B cell (primary cell): ENCODE results near the gene MOB3B. TPM values are rescaled to one million over a fixed set of nuclear protein-coding genes. Genes with fewer than 3 reads are reported as not detected.

Experiments used
- ATAC-seq: fragments of 200-7000 bp; cut with Tn5 transposase; one replicate; pipeline ENCODE4 v1.10.0; 2021; ENCODE audit warnings: low read depth, mild to moderate bottlenecking, moderate number of reproducible peaks, moderate library complexity
- CTCF ChIA-PET: fragments of 350-600 bp; sonication (Branson Sonifier 250); formaldehyde crosslinking; loops from one replicate; lab custom pipeline; 2021; ENCODE audit warnings: antibody characterized with exemption, inconsistent platforms; lab: Charles Lee
- POLR2A ChIA-PET: fragments of 350-600 bp; sonication (Branson Sonifier 250); formaldehyde crosslinking; loops from one replicate; lab custom pipeline; 2021; ENCODE audit warnings: antibody characterized with exemption; lab: Charles Lee
- DNase-seq: peaks from one replicate; pipeline ENCODE4 v3.0.0; 2013
- H2AFZ ChIP-seq: 2 replicates; pipeline ENCODE4 v1.6.1; 2012; ENCODE audit warnings: mild to moderate bottlenecking, low read depth, low read length; ENCODE audit not compliant: insufficient read depth, poor library complexity, severe bottlenecking
- H3K27ac ChIP-seq, 2 donors: 1 replicate in 1 of 2; 2 replicates in 1 of 2; pipeline ENCODE4 v1.5.1; 2012 to 2013; ENCODE audit warnings: low read length in 2 of 2, mild to moderate bottlenecking in 2 of 2, moderate library complexity in 1 of 2
- H3K27me3 ChIP-seq, 4 experiments: fragments of 200-600 bp in 1 of 4; sonication (generic) in 1 of 4; replicated peaks in 1 of 4; 1 replicate in 2 of 4; 2 replicates in 2 of 4; pipeline versions ENCODE4 v1.6.1 to v1.7.0; 2013 to 2016; ENCODE audit warnings: low read length in 3 of 4, mild to moderate bottlenecking in 2 of 4, mixed read lengths in 1 of 4, moderate library complexity in 1 of 4; ENCODE audit not compliant: insufficient read depth in 4 of 4, control insufficient read depth in 3 of 4; ENCODE audit errors: control extremely low read depth in 1 of 4
- H3K36me3 ChIP-seq, 2 experiments: replicated peaks in 1 of 2; 1 replicate in 1 of 2; 2 replicates in 1 of 2; pipeline versions ENCODE4 v1.6.1 to v1.7.1; 2013; ENCODE audit warnings: low read length in 1 of 2; ENCODE audit not compliant: insufficient read depth in 2 of 2, control insufficient read depth in 1 of 2; ENCODE audit errors: control extremely low read depth in 1 of 2, extremely low read depth in 1 of 2
- H3K4me1 ChIP-seq, 2 donors: fragments of 200-600 bp in 1 of 2; sonication (generic) in 1 of 2; 1 replicate in 1 of 2; 2 replicates in 1 of 2; pipeline versions ENCODE4 v1.5.1 to v1.6.1; 2013 to 2017; ENCODE audit warnings: low read length in 2 of 2; ENCODE audit not compliant: control insufficient read depth in 2 of 2, insufficient read depth in 2 of 2
- H3K4me2 ChIP-seq: replicated peaks from 2 replicates; pipeline ENCODE3; 2012; ENCODE audit warnings: mild to moderate bottlenecking, low read depth, low read length; ENCODE audit not compliant: poor library complexity, severe bottlenecking
- H3K4me3 ChIP-seq, 5 experiments: fragments of 200-600 bp in 1 of 5; sonication (generic) in 1 of 5; 1 replicate in 3 of 5; 2 replicates in 2 of 5; pipeline versions ENCODE4 v1.5.1 to v1.7.0; 2011 to 2016; ENCODE audit warnings: low read length in 4 of 5, mild to moderate bottlenecking in 4 of 5, low read depth in 2 of 5, control low read depth in 1 of 5, moderate library complexity in 1 of 5; ENCODE audit not compliant: insufficient read depth in 1 of 5; ENCODE audit errors: control extremely low read depth in 1 of 5, extremely low read depth in 1 of 5
- H3K79me2 ChIP-seq: fragments of 200-600 bp; sonication (generic); one replicate; pipeline ENCODE4 v1.6.0; 2016; ENCODE audit warnings: low read length; ENCODE audit not compliant: control insufficient read depth, insufficient read depth
- H3K9ac ChIP-seq: fragments of 200-600 bp; sonication (generic); 2 replicates; pipeline ENCODE4 v1.6.1; 2017; ENCODE audit warnings: mild to moderate bottlenecking, low read length, moderate library complexity
- H3K9me3 ChIP-seq, 3 donors: one replicate each; pipeline versions ENCODE4 v1.6.1 to v1.7.1; 2013; ENCODE audit warnings: low read length in 2 of 3; ENCODE audit not compliant: control insufficient read depth in 2 of 3, insufficient read depth in 1 of 3; ENCODE audit errors: control extremely low read depth in 1 of 3
- H4K20me1 ChIP-seq: 2 replicates; pipeline ENCODE4 v1.6.0; 2012; ENCODE audit warnings: mild to moderate bottlenecking, low read length; ENCODE audit not compliant: insufficient read depth, control insufficient read depth, poor library complexity, severe bottlenecking
- H3K27ac Mint-ChIP-seq: one replicate; pipeline ENCODE4 v1.8.0; 2021; ENCODE audit warnings: mixed read lengths
- H3K27me3 Mint-ChIP-seq: one replicate; pipeline ENCODE4 v1.8.0; 2021; ENCODE audit warnings: mixed read lengths
- H3K4me1 Mint-ChIP-seq: one replicate; pipeline ENCODE4 v1.8.0; 2021; ENCODE audit warnings: mixed read lengths
- H3K4me3 Mint-ChIP-seq: one replicate; pipeline ENCODE4 v1.8.0; 2021; ENCODE audit warnings: mixed read lengths
- H3K9me3 Mint-ChIP-seq: one replicate; pipeline ENCODE4 v1.8.0; 2022; ENCODE audit warnings: mixed read lengths; ENCODE audit not compliant: insufficient read depth
- CTCF ChIP-seq: fragments of 200-600 bp; IDR thresholded peaks from one replicate; pipeline ENCODE4 v1.8.0; 2022; ENCODE audit warnings: antibody characterized with exemption, mild to moderate bottlenecking
- EZH2 ChIP-seq: IDR thresholded peaks from 2 replicates; pipeline ENCODE4 v1.6.1; 2012; ENCODE audit warnings: borderline replicate concordance, low read depth, mild to moderate bottlenecking, moderate library complexity, low read length; ENCODE audit not compliant: insufficient read depth, poor library complexity, severe bottlenecking
- WGBS: methylation state at CpG from one replicate; pipeline ENCODE4 v1.1.5; 2013; ENCODE audit warnings: missing lambda C conversion rate; ENCODE audit not compliant: insufficient coverage; 5-methylcytosine and 5-hydroxymethylcytosine counted together
- intact Hi-C: fragments of 100-400 bp; cut with micrococcal nuclease; formaldehyde crosslinking; loops from one replicate; pipeline ENCODE4 v1.10.0; 2022
- polyA plus RNA-seq: library from polyadenylated mRNA; depleted of rRNA; stranded (reverse); fragments of >200 nt; gene quantifications from 2 replicates; pipeline ENCODE4 v1.2.3, GENCODE V29; 2012
- total RNA-seq, 2 donors: library from RNA; stranded (reverse); fragments of 120-200 nt in 1 of 2; gene quantifications; 1 replicate in 1 of 2; 2 replicates in 1 of 2; pipeline versions ENCODE4 v1.2.3 to v1.2.4, GENCODE V29; 2013 to 2022

MOB3B gene
- total and polyA plus RNA-seq, 2 donors (not counting 1 experiment from before 2014, with no cell fraction given), result 7.3 to 7.9 TPM

- Mint-ChIP-seq H3K4me1 (peaks cover 55% of the 10 kb centered on the region), H3K27ac (no peak overlapping the region), H3K4me3 (no peak overlapping the region), H3K27me3 (no peaks in the 10 kb centered on the region), H3K9me3 (no peaks in the 10 kb centered on the region)
- Histone ChIP-seq H3K4me3 (no peak overlapping the region), H3K4me2 (no peak overlapping the region), H3K79me2 (peaks cover 58% of the 10 kb centered on the region), H3K9ac (no peak overlapping the region), H3K27ac (no peak overlapping the region), H2AFZ (no peak overlapping the region), H3K9me3 (no peaks in the 10 kb centered on the region), H4K20me1 (peaks cover 19% of the 10 kb centered on the region), H3K36me3 (no peaks in the 10 kb centered on the region), H3K27me3 (no peaks in the 10 kb centered on the region), H3K4me1 (peaks cover 35 to 39% of the 10 kb centered on the region in 2 donors)
- ChIA-PET CTCF (interaction anchor here (2.6 kb wide), 1 partner anchor 181 kb away, joined by 16 read pairs; the partner anchor contains the start of gene MOB3B), POLR2A (interaction anchor here (0.7 kb wide), 1 partner anchor 75 kb away, joined by 6 read pairs; no protein-coding TSS in a partner anchor)
- 100% methylated on average over 4 of the region's 5 CpGs for WGBS
- TF ChIP-seq CTCF, result no peak
- TF ChIP-seq EZH2, result no peak
- intact Hi-C loops, result loop anchor here (10.0 kb wide), 1 partner anchor 46 kb away; no protein-coding TSS in a partner anchor
- no peak for DNase-seq
- ATAC-seq, result no peak
These were observed 180.6 kb downstream of the MOB3B start for GRCh38 chr9:27348785-27349697.

GRCh38 chr9:27347889-27348288 lies 181.7 kb downstream of the MOB3B start:
- Histone ChIP-seq H4K20me1 (peaks cover 19% of the 10 kb centered on the region), H3K27ac (no peak overlapping the region), H2AFZ (no peak overlapping the region), H3K4me3 (no peak overlapping the region), H3K9me3 (no peaks in the 10 kb centered on the region), H3K36me3 (no peaks in the 10 kb centered on the region), H3K27me3 (no peaks in the 10 kb centered on the region), H3K4me1 (peaks cover 24 to 27% of the 10 kb centered on the region in 2 donors), H3K4me2 (no peak overlapping the region), H3K79me2 (peaks cover 65% of the 10 kb centered on the region), H3K9ac (no peak overlapping the region)
- Mint-ChIP-seq H3K27me3 (no peaks in the 10 kb centered on the region), H3K4me3 (no peak overlapping the region), H3K27ac (peak overlapping the region; percentile 0), H3K9me3 (no peaks in the 10 kb centered on the region), H3K4me1 (peaks cover 43% of the 10 kb centered on the region)
- ChIA-PET CTCF (interaction anchor here (2.6 kb wide), 1 partner anchor 182 kb away, joined by 16 read pairs; the partner anchor contains the start of gene MOB3B), POLR2A (no interaction called here)
- intact Hi-C loops, result loop anchor here (10.0 kb wide), 1 partner anchor 47 kb away; no protein-coding TSS in a partner anchor
- DNase-seq, result no peak
- TF ChIP-seq CTCF, result no peak
- TF ChIP-seq EZH2, result no peak
- WGBS, result 40% methylated on average over 1 of the region's 1 CpG
- no peak for ATAC-seq
